IMR-90 (cell line): ENCODE measurements around the gene KATNBL1. TPM values are rescaled to one million over a fixed set of nuclear protein-coding genes. Genes with fewer than 3 reads are reported as not detected.

ENCODE experiments used
- ATAC-seq: fragments of 200-7000 bp; cut with Tn5 transposase; 2 replicates; pipeline ENCODE4 v1.9.1; 2020; ENCODE audit warnings: low read depth, mild to moderate bottlenecking, moderate library complexity
- Bru-seq: library from RNA; stranded (reverse); fragments of 400-500 nt; gene quantifications from one replicate; lab custom pipeline; 2021; lab: Mats Ljungman, UMichigan
- BruChase-seq, 2 experiments: library from RNA; stranded (reverse); fragments of 400-500 nt; gene quantifications; one replicate each; lab custom pipeline; 2021; lab: Mats Ljungman, UMichigan
- BruUV-seq: library from RNA; stranded (reverse); fragments of 400-500 nt; replicated peaks from 2 replicates; lab custom pipeline; 2021; lab: Mats Ljungman, UMichigan
- CTCF ChIA-PET: fragments of 300-600 bp; formaldehyde crosslinking; extraction: SDS; loops from one replicate; lab custom pipeline; 2021; ENCODE audit warnings: antibody characterized with exemption; lab: Yijun Ruan, JAX
- POLR2A ChIA-PET: fragments of 300-600 bp; sonication (Branson Sonifier 250); formaldehyde crosslinking; loops from one replicate; lab custom pipeline; 2022; ENCODE audit warnings: antibody characterized with exemption; ENCODE audit not compliant: unreplicated experiment; lab: Charles Lee
- DNase-seq: peaks from one replicate; pipeline ENCODE4 v3.0.0; 2013
- H2AFZ ChIP-seq: replicated peaks from 2 replicates; pipeline ENCODE3; 2013; ENCODE audit warnings: low read length, mild to moderate bottlenecking; ENCODE audit not compliant: poor library complexity
- H2AK5ac ChIP-seq: 2 replicates; pipeline ENCODE4 v1.6.1; 2013; ENCODE audit warnings: low read depth, low read length, inconsistent platforms
- H2AK9ac ChIP-seq: replicated peaks from 2 replicates; pipeline ENCODE3; 2013; ENCODE audit warnings: mild to moderate bottlenecking, low read depth, low read length, moderate library complexity; ENCODE audit not compliant: poor library complexity
- H2BK120ac ChIP-seq: 2 replicates; pipeline ENCODE4 v1.6.1; 2013; ENCODE audit warnings: low read depth, low read length, inconsistent platforms
- H2BK15ac ChIP-seq: 3 replicates; pipeline ENCODE4 v1.6.1; 2013; ENCODE audit warnings: low read depth, low read length, inconsistent platforms
- H2BK20ac ChIP-seq: 2 replicates; pipeline ENCODE4 v1.6.1; 2013; ENCODE audit warnings: low read depth, mild to moderate bottlenecking, inconsistent platforms, low read length, moderate library complexity
- H2BK5ac ChIP-seq: 2 replicates; pipeline ENCODE4 v1.6.1; 2013; ENCODE audit warnings: mild to moderate bottlenecking, low read depth, low read length, inconsistent platforms; ENCODE audit not compliant: poor library complexity, severe bottlenecking
- H3K14ac ChIP-seq: replicated peaks from 2 replicates; pipeline ENCODE4 v1.6.1; 2013; ENCODE audit warnings: low read depth, low read length, inconsistent platforms
- H3K18ac ChIP-seq: 2 replicates; pipeline ENCODE4 v1.6.1; 2013; ENCODE audit warnings: low read depth, low read length, control low read depth
- H3K23ac ChIP-seq: 2 replicates; pipeline ENCODE4 v1.6.1; 2013; ENCODE audit warnings: low read depth, low read length, inconsistent platforms
- H3K27ac ChIP-seq: 2 replicates; pipeline ENCODE4 v1.5.1; 2013; ENCODE audit warnings: mild to moderate bottlenecking, control low read depth, low read length; ENCODE audit not compliant: insufficient read depth
- H3K27me3 ChIP-seq: 2 replicates; pipeline ENCODE4 v1.6.1; 2013; ENCODE audit warnings: low read length; ENCODE audit not compliant: control insufficient read depth, insufficient read depth
- H3K36me3 ChIP-seq: 2 replicates; pipeline ENCODE4 v1.6.1; 2013; ENCODE audit warnings: low read length, mixed read lengths; ENCODE audit not compliant: control insufficient read depth, insufficient read depth
- H3K4ac ChIP-seq: 2 replicates; pipeline ENCODE4 v1.6.1; 2013; ENCODE audit warnings: low read depth, low read length, inconsistent platforms
- H3K4me1 ChIP-seq: 2 replicates; pipeline ENCODE4 v1.6.1; 2013; ENCODE audit warnings: low read length, mixed read lengths; ENCODE audit not compliant: control insufficient read depth, insufficient read depth
- H3K4me2 ChIP-seq: 2 replicates; pipeline ENCODE4 v1.6.1; 2013; ENCODE audit warnings: low read depth, mild to moderate bottlenecking, control low read depth, low read length, moderate library complexity
- H3K4me3 ChIP-seq: 2 replicates; pipeline ENCODE4 v1.5.1; 2013; ENCODE audit warnings: low read depth, mild to moderate bottlenecking, control low read depth, low read length, moderate library complexity; ENCODE audit not compliant: insufficient read depth
- H3K56ac ChIP-seq: 2 replicates; pipeline ENCODE4 v1.6.1; 2013; ENCODE audit warnings: low read length, inconsistent platforms; ENCODE audit not compliant: insufficient read depth; ENCODE audit errors: extremely low read depth
- H3K79me1 ChIP-seq, 2 experiments: 2 replicates each; pipeline ENCODE4 v1.6.1; 2013; ENCODE audit warnings: low read length in 2 of 2, inconsistent platforms in 1 of 2, low read depth in 1 of 2
- H3K9ac ChIP-seq: 2 replicates; pipeline ENCODE4 v1.6.1; 2013; ENCODE audit warnings: low read depth, low read length, control low read depth
- H3K9me1 ChIP-seq: 2 replicates; pipeline ENCODE4 v1.6.1; 2013; ENCODE audit warnings: low read length, inconsistent platforms; ENCODE audit not compliant: insufficient read depth
- H3K9me3 ChIP-seq: 2 replicates; pipeline ENCODE4 v1.6.1; 2013; ENCODE audit warnings: low read length; ENCODE audit not compliant: control insufficient read depth, insufficient read depth
- H4K20me1 ChIP-seq: 2 replicates; pipeline ENCODE4 v1.6.1; 2013; ENCODE audit warnings: low read length, inconsistent platforms; ENCODE audit not compliant: insufficient read depth
- H4K5ac ChIP-seq: 2 replicates; pipeline ENCODE4 v1.6.1; 2013; ENCODE audit warnings: mild to moderate bottlenecking, low read depth, low read length, control low read depth
- H4K8ac ChIP-seq, 2 experiments: 2 replicates each; pipeline ENCODE4 v1.6.1; 2013; ENCODE audit warnings: low read depth in 2 of 2, low read length in 2 of 2, control low read depth in 1 of 2, inconsistent platforms in 1 of 2
- H4K91ac ChIP-seq: 2 replicates; pipeline ENCODE4 v1.6.1; 2013; ENCODE audit warnings: low read depth, low read length, inconsistent platforms; ENCODE audit not compliant: insufficient read depth
- BHLHE40 ChIP-seq: fragments of 150-350 bp; IDR thresholded peaks from 2 replicates; pipeline ENCODE4 v1.6.1; 2016; ENCODE audit warnings: mild to moderate bottlenecking, low read depth, low read length
- CEBPB ChIP-seq: IDR thresholded peaks from 2 replicates; pipeline ENCODE4 v1.6.1; 2012; ENCODE audit warnings: low read depth, low read length, improper control_type of control experiment
- CHD1 ChIP-seq: IDR thresholded peaks from 2 replicates; pipeline ENCODE4 v1.6.1; 2012; ENCODE audit warnings: low read depth, low read length, improper control_type of control experiment
- FOS ChIP-seq: fragments of 150-350 bp; IDR thresholded peaks from 2 replicates; pipeline ENCODE4 v1.6.1; 2016; ENCODE audit warnings: low read depth, low read length
- MAFK ChIP-seq: IDR thresholded peaks from 2 replicates; pipeline ENCODE4 v1.6.1; 2012; ENCODE audit warnings: low read depth, low read length, improper control_type of control experiment
- MAZ ChIP-seq: IDR thresholded peaks from 2 replicates; pipeline ENCODE4 v1.6.1; 2012; ENCODE audit warnings: low read depth, mild to moderate bottlenecking, low read length, improper control_type of control experiment, moderate library complexity, borderline replicate concordance
- MXI1 ChIP-seq: IDR thresholded peaks from 2 replicates; pipeline ENCODE4 v1.6.1; 2012; ENCODE audit warnings: low read depth, mild to moderate bottlenecking, low read length, moderate library complexity, borderline replicate concordance
- NFE2L2 ChIP-seq: fragments of 150-350 bp; IDR thresholded peaks from 2 replicates; pipeline ENCODE4 v1.6.1; 2016; ENCODE audit warnings: low read depth, mild to moderate bottlenecking, low read length
- POLR2A ChIP-seq: IDR thresholded peaks from 2 replicates; pipeline ENCODE4 v1.6.1; 2012; ENCODE audit warnings: mild to moderate bottlenecking, low read depth, low read length
- RAD21 ChIP-seq: IDR thresholded peaks from 2 replicates; pipeline ENCODE4 v1.6.1; 2012; ENCODE audit warnings: low read length, improper control_type of control experiment
- RFX5 ChIP-seq: IDR thresholded peaks from 2 replicates; pipeline ENCODE4 v1.8.0; 2012; ENCODE audit warnings: low read depth, mild to moderate bottlenecking, low read length, moderate library complexity
- SMC3 ChIP-seq: fragments of 150-350 bp; IDR thresholded peaks from 2 replicates; pipeline ENCODE4 v1.6.1; 2016; ENCODE audit warnings: low read depth, mild to moderate bottlenecking, antibody characterized with exemption, low read length, moderate library complexity
- USF2 ChIP-seq: fragments of 150-350 bp; IDR thresholded peaks from 2 replicates; pipeline ENCODE4 v1.6.1; 2017; ENCODE audit warnings: mild to moderate bottlenecking, antibody characterized with exemption, low read length, low read depth
- WGBS, 2 experiments: methylation state at CpG; one replicate each; pipeline versions ENCODE4 v1.1.5 to v1.1.7; 2013; ENCODE audit warnings: missing lambda C conversion rate in 2 of 2; ENCODE audit not compliant: insufficient read length in 1 of 2; ENCODE audit errors: extremely low coverage in 2 of 2; 5-methylcytosine and 5-hydroxymethylcytosine counted together
- dilution Hi-C: fragments of 300-500 bp; cut with HindIII; formaldehyde crosslinking; loops from one replicate; pipeline ENCODE4 v1.14.3; 2018; ENCODE audit warnings: low sequenced_read_pairs; ENCODE audit not compliant: unreplicated experiment
- in situ Hi-C: fragments of 300-500 bp; cut with MboI; formaldehyde crosslinking; loops from 3 replicates; pipeline ENCODE4 v1.14.3; 2019; ENCODE audit warnings: low sequenced_read_pairs, inconsistent platforms, mixed read lengths
- intact Hi-C: fragments of 100-400 bp; cut with micrococcal nuclease; formaldehyde crosslinking; loops from 2 replicates; pipeline ENCODE4 v1.10.0; 2022
- long read RNA-seq: library from polyadenylated mRNA; unstranded; transcript quantifications from one replicate; pipeline ENCODE4 v2.0.0, GENCODE V29; 2021; ENCODE audit not compliant: unreplicated experiment
- polyA plus RNA-seq, 3 experiments: library from polyadenylated mRNA; depleted of rRNA; stranded (reverse); fragments of >200 nt; gene quantifications; 2 replicates each; pipeline ENCODE4 v1.2.3, GENCODE V29; 2012; ENCODE audit warnings: low replicate concordance in 1 of 3
- total RNA-seq: library from RNA; depleted of rRNA; stranded (reverse); fragments of >200 nt; gene quantifications from 2 replicates; pipeline ENCODE4 v1.2.3, GENCODE V29; 2012; rRNA removed

Gene KATNBL1, protein sequence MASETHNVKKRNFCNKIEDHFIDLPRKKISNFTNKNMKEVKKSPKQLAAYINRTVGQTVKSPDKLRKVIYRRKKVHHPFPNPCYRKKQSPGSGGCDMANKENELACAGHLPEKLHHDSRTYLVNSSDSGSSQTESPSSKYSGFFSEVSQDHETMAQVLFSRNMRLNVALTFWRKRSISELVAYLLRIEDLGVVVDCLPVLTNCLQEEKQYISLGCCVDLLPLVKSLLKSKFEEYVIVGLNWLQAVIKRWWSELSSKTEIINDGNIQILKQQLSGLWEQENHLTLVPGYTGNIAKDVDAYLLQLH
- total RNA-seq (24.0 and 50.5 TPM in 2 replicates), polyA plus RNA-seq (2012; rRNA removed) (14.4 and 17.1 TPM in 2 replicates), Bru-seq, nascent RNA (percentile 85 among the genes with signal in this experiment), BruChase-seq, experiment 1, labeled RNA remaining after a 6-hour chase (percentile 89 among the genes with signal in this experiment), BruChase-seq, experiment 2, labeled RNA remaining after a 2-hour chase (percentile 86 among the genes with signal in this experiment)
- 2.6 and 5.1 TPM in 2 replicates for polyA plus RNA-seq (2012; cell fraction: cytosol; rRNA removed)
- 7.6 and 33.1 TPM in 2 replicates for polyA plus RNA-seq (2012; cell fraction: nucleus; rRNA removed; ENCODE audit: low replicate concordance)
- long read RNA-seq, transcript KATNBL1-201 (10 exons, 2,723 nt) = major isoform, 31 of 49 reads
- long read RNA-seq, transcript KATNBL1-215 (1 exons, 1,553 nt) = minor isoform, 5 of 49 reads
- long read RNA-seq, partial matches to known transcripts = 0 of 49 reads
- long read RNA-seq, other reads (novel, unspliced or antisense) = 12 of 49 reads

DNA sequence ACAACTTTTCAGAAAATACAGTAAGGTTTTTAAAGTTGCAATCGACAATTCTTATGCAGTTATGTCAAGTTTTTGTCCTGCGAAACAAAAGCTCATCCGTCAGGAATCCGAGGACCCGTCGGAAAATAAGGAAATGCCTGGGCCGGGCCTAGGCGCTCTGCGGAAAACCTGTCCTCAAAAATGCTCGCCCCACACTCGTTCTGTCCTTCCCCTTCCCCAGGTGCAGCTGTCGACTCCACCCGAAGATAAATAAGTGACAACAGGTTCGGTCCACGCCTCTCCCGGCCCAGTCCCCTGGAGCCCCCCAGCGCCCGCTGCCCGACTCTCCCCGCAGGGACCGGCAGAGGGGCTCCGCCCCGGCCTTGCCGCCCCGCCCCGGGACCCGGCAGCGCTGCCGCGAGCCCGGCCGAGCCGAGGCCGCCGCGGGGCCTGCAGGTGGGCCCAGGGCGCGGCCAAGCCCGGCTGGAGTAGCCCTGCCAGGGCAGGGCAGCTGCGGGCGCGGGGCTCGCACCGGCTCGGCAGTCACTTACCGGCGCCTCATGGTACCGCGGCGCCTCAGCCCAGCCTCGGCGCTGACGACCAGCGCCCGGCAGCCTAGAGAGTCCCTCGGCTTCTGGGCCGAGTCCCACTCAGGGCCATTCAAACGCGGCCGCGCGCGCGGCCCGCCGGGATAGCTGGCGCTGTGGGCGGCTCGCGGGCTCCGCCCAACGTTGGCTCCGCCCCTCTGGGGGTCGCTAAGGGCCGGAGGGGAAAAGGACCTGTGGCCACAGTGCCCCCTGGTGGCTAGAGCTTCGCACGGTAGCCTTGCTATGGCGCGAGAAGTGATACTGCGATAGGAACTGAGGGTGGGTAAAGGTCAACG lies at the start of gene KATNBL1:
KATNBL1 (minus strand) TSS at position 676 of the 862 bp plus-strand sequence. CDS start 46,420 bp downstream, outside the sequence.
- ChIA-PET CTCF (interaction anchor here (0.5 to 3.6 kb wide), 11 partner anchors 32 to 917 kb away, joined by 3 to 32 read pairs (median 3); partner anchors contain the start of genes NOP10 and NUTM1), POLR2A (interaction anchor here (0.5 to 0.7 kb wide), 3 partner anchors 25 to 159 kb away, joined by 3 to 4 read pairs (median 4); partner anchors contain the start of gene LPCAT4)
- Histone ChIP-seq H3K27ac (peak within 1 kb of the TSS; percentile 80), H2BK120ac (0 out of 2 replicates have a peak within 1 kb of the TSS, but pooled peaks have one; percentile 20), H3K9ac (peak within 1 kb of the TSS; percentile 89), H3K79me1 (peaks cover 2 to 26% of the 10 kb centered on the region in 2 experiments; a peak in 2 of 4 replicates), H3K14ac (peak within 1 kb of the TSS; percentile 79), H4K5ac (peak within 1 kb of the TSS; percentile 25), H2AK9ac (peak within 1 kb of the TSS; percentile 88), H3K4me2 (peak within 1 kb of the TSS; percentile 80), H3K9me3 (no peaks in the 10 kb centered on the region), H3K27me3 (no peaks in the 10 kb centered on the region), H2BK15ac (no peak within 1 kb of the TSS; the same call in 2 of the 3 replicates), H2AFZ (peak within 1 kb of the TSS; percentile 91), H4K91ac (peak within 1 kb of the TSS; percentile 58), H3K4ac (peak within 1 kb of the TSS; percentile 66), H3K23ac (peak within 1 kb of the TSS; percentile 82; the same call in 1 of the 2 replicates), H2BK5ac (peak within 1 kb of the TSS; percentile 83), H3K18ac (peak within 1 kb of the TSS; percentile 11; the same call in 1 of the 2 replicates), H3K36me3 (no peaks in the 10 kb centered on the region), H2BK20ac (no peak within 1 kb of the TSS), H3K9me1 (peaks cover 9% of the 10 kb centered on the region), H2AK5ac (no peak within 1 kb of the TSS), H4K20me1 (peaks cover 14% of the 10 kb centered on the region; the same call in 1 of the 2 replicates), H3K4me1 (peaks cover 2% of the 10 kb centered on the region), H3K4me3 (peak within 1 kb of the TSS; percentile 73), H4K8ac (peak within 1 kb of the TSS; percentile 62 to 68; a peak in 2 of 4 replicates), H3K56ac (peak within 1 kb of the TSS; percentile 78)
- DNase-seq (peak; percentile 90), ATAC-seq (peak; percentile 98)
- intact Hi-C loops = loop anchor here (1.0 kb wide), 2 partner anchors 99 to 145 kb away; no protein-coding TSS in a partner anchor
- in situ Hi-C loops = loop anchor here (5.0 to 10.0 kb wide), 2 partner anchors 107 to 145 kb away; partner anchors contain the start of genes EMC7 and PGBD4
- WGBS, 2 experiments = 0% methylated on average over 34 of the region's 81 CpGs; no CpG with 5 or more reads in 1 of the 2 experiments
- BruUV-seq = no TSS peak
- dilution Hi-C loops = no loop called here
- TF ChIP-seq BHLHE40 (no peak), SMC3 (peak; percentile 90), NFE2L2 (no peak), MAZ (peak; percentile 62; the same call in 1 of the 2 replicates), MXI1 (peak; percentile 61; the same call in 1 of the 2 replicates), USF2 (no peak), CHD1 (no peak), RAD21 (peak; percentile 81), CEBPB (no peak), MAFK (no peak), FOS (no peak), RFX5 (no peak), POLR2A (peak; percentile 96)
